HEK293 (cell line): ENCODE measurements around the gene ABCA7.
A peak's percentile ranks its signal among the peaks of the same experiment; 100 is the strongest.

Experiments used
- IKZF3 ChIP-seq: fragments of 450-650 bp; IDR thresholded peaks from 2 replicates; pipeline ENCODE4 v1.5.0; 2018; ENCODE audit warnings: missing biosample characterization, mild to moderate bottlenecking, missing genetic modification characterization, moderate library complexity
- KLF1 ChIP-seq: fragments of 450-650 bp; formaldehyde crosslinking; IDR thresholded peaks from 2 replicates; pipeline ENCODE4 v1.5.1; 2016; ENCODE audit warnings: missing biosample characterization, missing genetic modification characterization
- KLF8 ChIP-seq: fragments of 450-650 bp; formaldehyde crosslinking; IDR thresholded peaks from 2 replicates; pipeline ENCODE4 v1.5.1; 2016; ENCODE audit warnings: missing biosample characterization, missing genetic modification characterization
- KLF9 ChIP-seq: fragments of 450-650 bp; formaldehyde crosslinking; IDR thresholded peaks from 2 replicates; pipeline ENCODE4 v1.5.1; 2016; ENCODE audit warnings: missing biosample characterization, missing genetic modification characterization, low read depth
- SP3 ChIP-seq: fragments of 450-650 bp; formaldehyde crosslinking; IDR thresholded peaks from 2 replicates; pipeline ENCODE4 v1.5.1; 2016; ENCODE audit warnings: missing biosample characterization, missing genetic modification characterization
- YY2 ChIP-seq: fragments of 450-650 bp; formaldehyde crosslinking; IDR thresholded peaks from 2 replicates; pipeline ENCODE4 v1.5.1; 2016; ENCODE audit warnings: missing biosample characterization, missing genetic modification characterization
- ZBTB8A ChIP-seq: fragments of 450-650 bp; formaldehyde crosslinking; IDR thresholded peaks from 2 replicates; pipeline ENCODE4 v1.5.1; 2016; ENCODE audit warnings: missing biosample characterization, missing genetic modification characterization
- ZFHX2 ChIP-seq: fragments of 450-650 bp; formaldehyde crosslinking; conservative IDR thresholded peaks from 2 replicates; pipeline ENCODE4 v1.5.1; 2016; ENCODE audit warnings: missing biosample characterization, missing genetic modification characterization
- ZNF133 ChIP-seq: fragments of 450-650 bp; formaldehyde crosslinking; IDR thresholded peaks from 2 replicates; pipeline ENCODE4 v1.5.1; 2016; ENCODE audit warnings: missing biosample characterization, missing genetic modification characterization
- ZNF202 ChIP-seq: fragments of 450-650 bp; formaldehyde crosslinking; IDR thresholded peaks from 2 replicates; pipeline ENCODE4 v1.5.1; 2016; ENCODE audit warnings: missing biosample characterization, missing genetic modification characterization, borderline replicate concordance
- ZNF324 ChIP-seq: fragments of 450-650 bp; formaldehyde crosslinking; IDR thresholded peaks from 2 replicates; pipeline ENCODE4 v1.5.1; 2016; ENCODE audit warnings: missing biosample characterization, missing genetic modification characterization
- ZNF37A ChIP-seq: fragments of 450-650 bp; IDR thresholded peaks from 2 replicates; pipeline ENCODE4 v1.5.1; 2018; ENCODE audit warnings: missing biosample characterization, missing genetic modification characterization
- ZNF544 ChIP-seq: fragments of 450-650 bp; formaldehyde crosslinking; IDR thresholded peaks from 2 replicates; pipeline ENCODE4 v1.5.0; 2017; ENCODE audit warnings: missing biosample characterization, missing genetic modification characterization
- ZNF624 ChIP-seq: fragments of 450-650 bp; formaldehyde crosslinking; IDR thresholded peaks from 2 replicates; pipeline ENCODE4 v1.5.1; 2017; ENCODE audit warnings: missing biosample characterization, missing genetic modification characterization
- ZNF777 ChIP-seq: fragments of 450-650 bp; formaldehyde crosslinking; IDR thresholded peaks from 2 replicates; pipeline ENCODE4 v1.5.1; 2017; ENCODE audit warnings: missing biosample characterization, missing genetic modification characterization, borderline replicate concordance
- ZXDB ChIP-seq: fragments of 450-650 bp; formaldehyde crosslinking; IDR thresholded peaks from 2 replicates; pipeline ENCODE4 v1.5.1; 2016; ENCODE audit warnings: missing biosample characterization, missing genetic modification characterization
- TF ChIP-seq, protein P1 (sequence below): fragments of 450-650 bp; formaldehyde crosslinking; IDR thresholded peaks from 2 replicates; pipeline ENCODE4 v1.5.1; 2016; ENCODE audit warnings: missing biosample characterization, missing genetic modification characterization
- TF ChIP-seq, protein P2 (sequence below): fragments of 450-650 bp; formaldehyde crosslinking; IDR thresholded peaks from 2 replicates; pipeline ENCODE4 v1.5.1; 2016; ENCODE audit warnings: missing biosample characterization, missing genetic modification characterization
- TF ChIP-seq, protein P3 (sequence below): fragments of 450-650 bp; formaldehyde crosslinking; IDR thresholded peaks from 2 replicates; pipeline ENCODE4 v1.5.1; 2016; ENCODE audit warnings: missing biosample characterization, missing genetic modification characterization, borderline replicate concordance
- TF ChIP-seq, protein P4 (sequence below): fragments of 450-650 bp; formaldehyde crosslinking; IDR thresholded peaks from 2 replicates; pipeline ENCODE4 v1.5.1; 2016; ENCODE audit warnings: missing biosample characterization, missing genetic modification characterization
- TF ChIP-seq, protein P5 (sequence below): sonication (generic); formaldehyde crosslinking; IDR thresholded peaks from 2 replicates; pipeline ENCODE4 v1.8.1; 2022; ENCODE audit warnings: mild to moderate bottlenecking, moderate library complexity, missing genetic modification reagents
- TF ChIP-seq, protein P6 (sequence below): fragments of 450-650 bp; formaldehyde crosslinking; IDR thresholded peaks from 2 replicates; pipeline ENCODE4 v1.5.1; 2016; ENCODE audit warnings: missing biosample characterization, missing genetic modification characterization
- TF ChIP-seq, protein P7 (sequence below): fragments of 450-650 bp; formaldehyde crosslinking; IDR thresholded peaks from 2 replicates; pipeline ENCODE4 v1.5.1; 2017; ENCODE audit warnings: missing biosample characterization, missing genetic modification characterization

The ABCA7 gene

DNA sequence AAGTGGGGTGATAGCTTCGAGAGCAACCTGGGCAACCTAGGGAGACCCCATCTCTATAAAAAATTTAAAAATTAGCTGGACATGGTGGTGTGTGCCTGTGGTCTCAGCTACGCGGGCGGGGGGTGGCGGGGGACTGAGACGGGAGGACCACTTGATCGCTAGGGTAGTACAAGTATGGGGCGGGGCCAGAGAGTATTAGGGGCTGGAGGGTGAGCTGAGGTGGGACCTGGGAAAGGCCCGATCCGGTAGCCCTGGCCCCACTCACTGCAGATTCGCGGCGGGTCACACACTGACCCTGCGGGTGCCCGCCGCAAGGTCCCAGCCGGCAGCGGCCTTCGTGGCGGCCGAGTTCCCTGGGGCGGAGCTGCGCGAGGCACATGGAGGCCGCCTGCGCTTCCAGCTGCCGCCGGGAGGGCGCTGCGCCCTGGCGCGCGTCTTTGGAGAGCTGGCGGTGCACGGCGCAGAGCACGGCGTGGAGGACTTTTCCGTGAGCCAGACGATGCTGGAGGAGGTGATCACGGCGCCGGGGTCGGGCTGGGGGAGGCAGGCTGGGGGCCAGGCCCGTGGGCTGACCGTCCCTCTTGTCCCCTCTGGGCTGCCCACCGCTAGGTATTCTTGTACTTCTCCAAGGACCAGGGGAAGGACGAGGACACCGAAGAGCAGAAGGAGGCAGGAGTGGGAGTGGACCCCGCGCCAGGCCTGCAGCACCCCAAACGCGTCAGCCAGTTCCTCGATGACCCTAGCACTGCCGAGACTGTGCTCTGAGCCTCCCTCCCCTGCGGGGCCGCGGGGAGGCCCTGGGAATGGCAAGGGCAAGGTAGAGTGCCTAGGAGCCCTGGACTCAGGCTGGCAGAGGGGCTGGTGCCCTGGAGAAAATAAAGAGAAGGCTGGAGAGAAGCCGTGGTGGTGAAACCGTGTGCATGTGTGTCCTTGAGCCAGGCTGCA lies 25.0 kb downstream of the ABCA7 start (continued):
- TF ChIP-seq, protein P1, sequence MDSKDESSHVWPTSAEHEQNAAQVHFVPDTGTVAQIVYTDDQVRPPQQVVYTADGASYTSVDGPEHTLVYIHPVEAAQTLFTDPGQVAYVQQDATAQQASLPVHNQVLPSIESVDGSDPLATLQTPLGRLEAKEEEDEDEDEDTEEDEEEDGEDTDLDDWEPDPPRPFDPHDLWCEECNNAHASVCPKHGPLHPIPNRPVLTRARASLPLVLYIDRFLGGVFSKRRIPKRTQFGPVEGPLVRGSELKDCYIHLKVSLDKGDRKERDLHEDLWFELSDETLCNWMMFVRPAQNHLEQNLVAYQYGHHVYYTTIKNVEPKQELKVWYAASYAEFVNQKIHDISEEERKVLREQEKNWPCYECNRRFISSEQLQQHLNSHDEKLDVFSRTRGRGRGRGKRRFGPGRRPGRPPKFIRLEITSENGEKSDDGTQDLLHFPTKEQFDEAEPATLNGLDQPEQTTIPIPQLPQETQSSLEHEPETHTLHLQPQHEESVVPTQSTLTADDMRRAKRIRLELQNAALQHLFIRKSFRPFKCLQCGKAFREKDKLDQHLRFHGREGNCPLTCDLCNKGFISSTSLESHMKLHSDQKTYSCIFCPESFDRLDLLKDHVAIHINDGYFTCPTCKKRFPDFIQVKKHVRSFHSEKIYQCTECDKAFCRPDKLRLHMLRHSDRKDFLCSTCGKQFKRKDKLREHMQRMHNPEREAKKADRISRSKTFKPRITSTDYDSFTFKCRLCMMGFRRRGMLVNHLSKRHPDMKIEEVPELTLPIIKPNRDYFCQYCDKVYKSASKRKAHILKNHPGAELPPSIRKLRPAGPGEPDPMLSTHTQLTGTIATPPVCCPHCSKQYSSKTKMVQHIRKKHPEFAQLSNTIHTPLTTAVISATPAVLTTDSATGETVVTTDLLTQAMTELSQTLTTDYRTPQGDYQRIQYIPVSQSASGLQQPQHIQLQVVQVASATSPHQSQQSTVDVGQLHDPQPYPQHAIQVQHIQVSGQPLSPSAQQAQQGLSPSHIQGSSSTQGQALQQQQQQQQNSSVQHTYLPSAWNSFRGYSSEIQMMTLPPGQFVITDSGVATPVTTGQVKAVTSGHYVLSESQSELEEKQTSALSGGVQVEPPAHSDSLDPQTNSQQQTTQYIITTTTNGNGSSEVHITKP (tag by site-specific recombination): peak; percentile 33
- TF ChIP-seq, protein P2, sequence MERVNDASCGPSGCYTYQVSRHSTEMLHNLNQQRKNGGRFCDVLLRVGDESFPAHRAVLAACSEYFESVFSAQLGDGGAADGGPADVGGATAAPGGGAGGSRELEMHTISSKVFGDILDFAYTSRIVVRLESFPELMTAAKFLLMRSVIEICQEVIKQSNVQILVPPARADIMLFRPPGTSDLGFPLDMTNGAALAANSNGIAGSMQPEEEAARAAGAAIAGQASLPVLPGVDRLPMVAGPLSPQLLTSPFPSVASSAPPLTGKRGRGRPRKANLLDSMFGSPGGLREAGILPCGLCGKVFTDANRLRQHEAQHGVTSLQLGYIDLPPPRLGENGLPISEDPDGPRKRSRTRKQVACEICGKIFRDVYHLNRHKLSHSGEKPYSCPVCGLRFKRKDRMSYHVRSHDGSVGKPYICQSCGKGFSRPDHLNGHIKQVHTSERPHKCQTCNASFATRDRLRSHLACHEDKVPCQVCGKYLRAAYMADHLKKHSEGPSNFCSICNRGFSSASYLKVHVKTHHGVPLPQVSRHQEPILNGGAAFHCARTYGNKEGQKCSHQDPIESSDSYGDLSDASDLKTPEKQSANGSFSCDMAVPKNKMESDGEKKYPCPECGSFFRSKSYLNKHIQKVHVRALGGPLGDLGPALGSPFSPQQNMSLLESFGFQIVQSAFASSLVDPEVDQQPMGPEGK (tag by site-specific recombination): peak; percentile 9; the same call in 1 of the 2 replicates
- peak; percentile 81 for TF ChIP-seq ZBTB8A (tag by site-specific recombination)
- TF ChIP-seq ZNF37A (tag by site-specific recombination): no peak
- no peak for TF ChIP-seq ZNF324 (tag by site-specific recombination)
- TF ChIP-seq, protein P3, sequence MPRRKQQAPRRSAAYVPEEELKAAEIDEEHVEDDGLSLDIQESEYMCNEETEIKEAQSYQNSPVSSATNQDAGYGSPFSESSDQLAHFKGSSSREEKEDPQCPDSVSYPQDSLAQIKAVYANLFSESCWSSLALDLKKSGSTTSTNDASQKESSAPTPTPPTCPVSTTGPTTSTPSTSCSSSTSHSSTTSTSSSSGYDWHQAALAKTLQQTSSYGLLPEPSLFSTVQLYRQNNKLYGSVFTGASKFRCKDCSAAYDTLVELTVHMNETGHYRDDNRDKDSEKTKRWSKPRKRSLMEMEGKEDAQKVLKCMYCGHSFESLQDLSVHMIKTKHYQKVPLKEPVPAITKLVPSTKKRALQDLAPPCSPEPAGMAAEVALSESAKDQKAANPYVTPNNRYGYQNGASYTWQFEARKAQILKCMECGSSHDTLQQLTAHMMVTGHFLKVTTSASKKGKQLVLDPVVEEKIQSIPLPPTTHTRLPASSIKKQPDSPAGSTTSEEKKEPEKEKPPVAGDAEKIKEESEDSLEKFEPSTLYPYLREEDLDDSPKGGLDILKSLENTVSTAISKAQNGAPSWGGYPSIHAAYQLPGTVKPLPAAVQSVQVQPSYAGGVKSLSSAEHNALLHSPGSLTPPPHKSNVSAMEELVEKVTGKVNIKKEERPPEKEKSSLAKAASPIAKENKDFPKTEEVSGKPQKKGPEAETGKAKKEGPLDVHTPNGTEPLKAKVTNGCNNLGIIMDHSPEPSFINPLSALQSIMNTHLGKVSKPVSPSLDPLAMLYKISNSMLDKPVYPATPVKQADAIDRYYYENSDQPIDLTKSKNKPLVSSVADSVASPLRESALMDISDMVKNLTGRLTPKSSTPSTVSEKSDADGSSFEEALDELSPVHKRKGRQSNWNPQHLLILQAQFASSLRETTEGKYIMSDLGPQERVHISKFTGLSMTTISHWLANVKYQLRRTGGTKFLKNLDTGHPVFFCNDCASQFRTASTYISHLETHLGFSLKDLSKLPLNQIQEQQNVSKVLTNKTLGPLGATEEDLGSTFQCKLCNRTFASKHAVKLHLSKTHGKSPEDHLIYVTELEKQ: no peak
- 0 out of 2 replicates have a peak, but pooled peaks have one; percentile 27 for TF ChIP-seq KLF1 (tag by site-specific recombination)
- TF ChIP-seq, protein P4, sequence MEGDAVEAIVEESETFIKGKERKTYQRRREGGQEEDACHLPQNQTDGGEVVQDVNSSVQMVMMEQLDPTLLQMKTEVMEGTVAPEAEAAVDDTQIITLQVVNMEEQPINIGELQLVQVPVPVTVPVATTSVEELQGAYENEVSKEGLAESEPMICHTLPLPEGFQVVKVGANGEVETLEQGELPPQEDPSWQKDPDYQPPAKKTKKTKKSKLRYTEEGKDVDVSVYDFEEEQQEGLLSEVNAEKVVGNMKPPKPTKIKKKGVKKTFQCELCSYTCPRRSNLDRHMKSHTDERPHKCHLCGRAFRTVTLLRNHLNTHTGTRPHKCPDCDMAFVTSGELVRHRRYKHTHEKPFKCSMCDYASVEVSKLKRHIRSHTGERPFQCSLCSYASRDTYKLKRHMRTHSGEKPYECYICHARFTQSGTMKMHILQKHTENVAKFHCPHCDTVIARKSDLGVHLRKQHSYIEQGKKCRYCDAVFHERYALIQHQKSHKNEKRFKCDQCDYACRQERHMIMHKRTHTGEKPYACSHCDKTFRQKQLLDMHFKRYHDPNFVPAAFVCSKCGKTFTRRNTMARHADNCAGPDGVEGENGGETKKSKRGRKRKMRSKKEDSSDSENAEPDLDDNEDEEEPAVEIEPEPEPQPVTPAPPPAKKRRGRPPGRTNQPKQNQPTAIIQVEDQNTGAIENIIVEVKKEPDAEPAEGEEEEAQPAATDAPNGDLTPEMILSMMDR: peak; percentile 94
- TF ChIP-seq, protein P5, sequence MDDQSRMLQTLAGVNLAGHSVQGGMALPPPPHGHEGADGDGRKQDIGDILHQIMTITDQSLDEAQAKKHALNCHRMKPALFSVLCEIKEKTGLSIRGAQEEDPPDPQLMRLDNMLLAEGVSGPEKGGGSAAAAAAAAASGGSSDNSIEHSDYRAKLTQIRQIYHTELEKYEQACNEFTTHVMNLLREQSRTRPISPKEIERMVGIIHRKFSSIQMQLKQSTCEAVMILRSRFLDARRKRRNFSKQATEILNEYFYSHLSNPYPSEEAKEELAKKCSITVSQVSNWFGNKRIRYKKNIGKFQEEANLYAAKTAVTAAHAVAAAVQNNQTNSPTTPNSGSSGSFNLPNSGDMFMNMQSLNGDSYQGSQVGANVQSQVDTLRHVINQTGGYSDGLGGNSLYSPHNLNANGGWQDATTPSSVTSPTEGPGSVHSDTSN (CRISPR knock-in tag): 0 out of 2 replicates have a peak, but pooled peaks have one; percentile 31
- 0 out of 2 replicates have a peak, but pooled peaks have one; percentile 12 for TF ChIP-seq ZXDB (tag by site-specific recombination)
- TF ChIP-seq ZNF544 (tag by site-specific recombination): no peak
- peak; percentile 31; the same call in 1 of the 2 replicates for TF ChIP-seq ZFHX2 (tag by site-specific recombination)
- TF ChIP-seq KLF9 (tag by site-specific recombination): no peak; the same call in 1 of the 2 replicates
- TF ChIP-seq, protein P6, sequence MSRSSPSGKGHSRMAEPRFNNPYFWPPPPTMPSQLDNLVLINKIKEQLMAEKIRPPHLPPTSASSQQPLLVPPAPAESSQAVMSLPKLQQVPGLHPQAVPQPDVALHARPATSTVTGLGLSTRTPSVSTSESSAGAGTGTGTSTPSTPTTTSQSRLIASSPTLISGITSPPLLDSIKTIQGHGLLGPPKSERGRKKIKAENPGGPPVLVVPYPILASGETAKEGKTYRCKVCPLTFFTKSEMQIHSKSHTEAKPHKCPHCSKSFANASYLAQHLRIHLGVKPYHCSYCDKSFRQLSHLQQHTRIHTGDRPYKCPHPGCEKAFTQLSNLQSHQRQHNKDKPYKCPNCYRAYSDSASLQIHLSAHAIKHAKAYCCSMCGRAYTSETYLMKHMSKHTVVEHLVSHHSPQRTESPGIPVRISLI (tag by site-specific recombination): no peak
- no peak for TF ChIP-seq ZNF624 (tag by site-specific recombination)
- TF ChIP-seq SP3 (tag by site-specific recombination): peak; percentile 52; the same call in 1 of the 2 replicates
- TF ChIP-seq ZNF133 (tag by site-specific recombination): no peak
- no peak for TF ChIP-seq ZNF777 (tag by site-specific recombination)
- TF ChIP-seq ZNF202: no peak
- peak; percentile 66; the same call in 1 of the 2 replicates for TF ChIP-seq KLF8
- no peak for TF ChIP-seq YY2 (tag by site-specific recombination)
- TF ChIP-seq, protein P7, sequence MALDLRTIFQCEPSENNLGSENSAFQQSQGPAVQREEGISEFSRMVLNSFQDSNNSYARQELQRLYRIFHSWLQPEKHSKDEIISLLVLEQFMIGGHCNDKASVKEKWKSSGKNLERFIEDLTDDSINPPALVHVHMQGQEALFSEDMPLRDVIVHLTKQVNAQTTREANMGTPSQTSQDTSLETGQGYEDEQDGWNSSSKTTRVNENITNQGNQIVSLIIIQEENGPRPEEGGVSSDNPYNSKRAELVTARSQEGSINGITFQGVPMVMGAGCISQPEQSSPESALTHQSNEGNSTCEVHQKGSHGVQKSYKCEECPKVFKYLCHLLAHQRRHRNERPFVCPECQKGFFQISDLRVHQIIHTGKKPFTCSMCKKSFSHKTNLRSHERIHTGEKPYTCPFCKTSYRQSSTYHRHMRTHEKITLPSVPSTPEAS (tag by site-specific recombination): no peak
- no peak for TF ChIP-seq IKZF3 (tag by site-specific recombination)
